Measurements from ENCODE around the gene C6orf132.

The C6orf132 gene

GRCh38 chr6:42088101-42088591 lies 54.3 kb downstream of the C6orf132 start:
- no peak for TF ChIP-seq CTCF (IDR thresholded peaks at IDR 0.05; ENCODE audit: low read depth, low read length)
- H3K4me3 ChIP-seq (ENCODE audit: low read depth, low read length): no peak overlapping the region

GRCh38 chr6:42086046-42087035 lies 56.1 kb downstream of the C6orf132 start:
- peak; percentile 5; the same call in 1 of the 2 replicates for TF ChIP-seq CTCF (IDR thresholded peaks at IDR 0.05; ENCODE audit: low read depth, low read length)

GRCh38 chr6:42084889-42085288 lies 57.5 kb downstream of the C6orf132 start:
- TF ChIP-seq CTCF (IDR thresholded peaks at IDR 0.05; ENCODE audit: low read depth, low read length): peak; percentile 17; the same call in 1 of the 2 replicates
- H3K4me3 ChIP-seq (ENCODE audit: low read depth, low read length): no peak overlapping the region

More at GRCh38 chr6:42086046-42087035, 56.1 kb downstream of the C6orf132 start:
- H3K4me3 ChIP-seq (ENCODE audit: low read depth, low read length): no peak overlapping the region

- no peak for TF ChIP-seq CTCF (IDR thresholded peaks at IDR 0.05; ENCODE audit: low read depth, low read length)
- H3K4me3 ChIP-seq (ENCODE audit: low read depth, low read length): no peak overlapping the region
Observed at GRCh38 chr6:42083530-42083929, 58.9 kb downstream of the C6orf132 start.

GRCh38 chr6:42079941-42080464 lies 62.4 kb downstream of the C6orf132 start:
- no peak overlapping the region for H3K4me3 ChIP-seq (ENCODE audit: low read depth, low read length)
- no peak for TF ChIP-seq CTCF (IDR thresholded peaks at IDR 0.05; ENCODE audit: low read depth, low read length)

GRCh38 chr6:42078386-42078785 lies 64.0 kb downstream of the C6orf132 start:
- no peak for TF ChIP-seq CTCF (IDR thresholded peaks at IDR 0.05; ENCODE audit: low read depth, low read length)
- H3K4me3 ChIP-seq (ENCODE audit: low read depth, low read length): no peak overlapping the region

All from WI38 (cell line).